Measurements from ENCODE around the gene KDM1A.

KDM1A gene

GRCh38 chr1:23013657-23014056, 5.6 kb upstream of the KDM1A start:
- no peak for DNase-seq (ENCODE audit: low spot score)

GRCh38 chr1:23018661-23019093, 591 bp upstream of the KDM1A start:
- peak; percentile 15 for DNase-seq (ENCODE audit: low spot score)

DNA sequence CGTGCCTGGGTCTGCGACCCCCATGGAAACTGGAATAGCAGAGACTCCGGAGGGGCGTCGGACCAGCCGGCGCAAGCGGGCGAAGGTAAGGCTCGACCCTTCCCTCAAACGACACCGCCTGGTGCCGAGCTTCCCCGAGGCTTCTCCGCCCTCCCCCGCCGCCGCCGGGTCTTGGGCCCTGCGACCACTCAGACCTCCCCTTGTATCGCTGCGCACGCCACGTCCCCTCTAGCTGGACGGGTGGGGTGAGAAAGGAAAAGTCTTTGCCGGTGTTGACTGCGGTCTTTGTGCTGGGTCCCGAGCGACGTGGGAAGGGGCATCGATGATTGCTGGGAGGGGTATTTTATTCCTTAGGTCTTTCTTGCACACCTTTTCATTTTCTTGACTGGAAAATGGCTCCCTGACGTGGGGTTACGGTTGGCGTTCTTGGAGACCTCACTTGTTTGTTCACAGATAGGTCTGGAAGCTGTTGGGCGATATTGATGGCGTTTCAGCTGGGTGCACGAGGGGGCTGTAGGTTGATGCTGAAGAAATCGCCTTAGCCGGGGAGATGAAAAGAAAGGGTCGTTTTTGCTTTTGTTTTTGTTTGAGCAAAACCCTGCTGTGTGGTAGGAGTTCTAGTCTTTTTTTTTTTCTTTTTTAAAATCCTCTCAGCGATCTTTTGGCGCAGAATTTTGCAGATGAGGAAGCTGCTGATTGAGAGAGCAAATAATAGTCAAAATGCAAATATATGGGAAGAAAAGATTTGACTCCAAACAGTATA, 776 bp downstream of the KDM1A start:
- peak; percentile 19 for DNase-seq (ENCODE audit: low spot score)

DNA sequence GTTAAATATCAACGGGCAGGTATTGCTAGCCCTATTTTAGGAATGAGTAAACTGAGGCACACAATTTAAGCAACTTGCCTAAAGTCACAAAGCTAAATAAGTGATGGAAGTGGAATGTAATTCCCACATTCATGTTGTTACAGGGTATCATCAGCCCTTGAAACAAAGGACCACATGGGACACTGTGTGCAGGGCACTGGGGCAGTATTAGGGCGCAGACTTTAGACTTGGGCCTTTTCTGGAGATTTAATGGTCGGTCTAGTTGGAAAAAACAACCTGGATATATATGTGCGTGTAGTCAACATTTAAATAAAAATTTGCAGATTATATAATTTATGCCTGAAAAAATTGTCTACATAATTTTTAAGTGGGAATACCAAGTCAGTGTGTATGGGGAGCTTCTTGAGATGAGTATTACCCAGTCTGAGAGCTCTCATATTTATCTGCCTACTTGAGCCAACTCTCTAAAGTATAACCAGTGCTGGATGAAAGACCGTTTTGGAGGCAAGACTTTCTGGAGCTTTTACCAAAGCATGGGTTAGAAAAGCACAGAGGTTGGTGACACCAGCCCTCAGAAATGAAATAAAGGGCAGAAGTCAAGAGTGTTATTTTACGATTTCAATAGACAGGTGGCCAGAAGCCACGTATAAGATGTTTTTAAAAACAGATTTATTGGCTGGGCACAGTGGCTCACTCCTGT, 1.6 kb downstream of the KDM1A start:
- DNase-seq (ENCODE audit: low spot score), result peak; percentile 13

- no peak for DNase-seq (ENCODE audit: low spot score)
Measured at GRCh38 chr1:23021834-23022233, 2.6 kb downstream of the KDM1A start.

DNA sequence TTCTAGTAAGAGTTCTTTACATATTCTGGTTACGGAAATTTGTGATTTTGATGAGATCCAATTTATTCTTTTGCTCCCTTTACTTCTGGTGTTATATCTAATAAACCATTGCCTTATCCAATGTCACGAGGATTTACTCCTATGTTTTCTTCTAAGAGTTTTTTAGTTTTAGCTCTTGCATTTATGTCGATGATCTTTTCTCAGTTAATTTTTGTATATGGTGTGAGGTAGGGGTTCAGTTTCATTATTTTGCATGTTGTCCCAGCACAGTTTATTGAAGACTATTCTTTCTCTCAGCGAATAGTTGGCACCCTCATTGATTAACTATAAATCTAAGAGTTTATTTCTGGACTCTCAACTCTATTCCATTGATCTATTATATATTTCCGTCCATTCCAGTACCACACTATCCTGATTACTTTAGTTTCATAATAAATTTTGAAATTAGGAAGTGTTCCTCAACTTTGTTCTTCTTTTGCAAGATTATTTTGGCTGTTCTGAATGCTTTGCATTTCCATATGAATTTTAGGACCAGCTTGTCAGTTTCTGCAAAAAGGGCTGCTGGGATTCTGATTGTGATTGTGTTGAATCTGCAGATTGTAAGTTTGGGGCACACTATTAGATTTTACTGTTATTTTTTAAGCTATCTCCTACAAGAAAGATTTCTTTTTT, 4.0 kb downstream of the KDM1A start:
- DNase-seq (ENCODE audit: low spot score), result no peak

DNA sequence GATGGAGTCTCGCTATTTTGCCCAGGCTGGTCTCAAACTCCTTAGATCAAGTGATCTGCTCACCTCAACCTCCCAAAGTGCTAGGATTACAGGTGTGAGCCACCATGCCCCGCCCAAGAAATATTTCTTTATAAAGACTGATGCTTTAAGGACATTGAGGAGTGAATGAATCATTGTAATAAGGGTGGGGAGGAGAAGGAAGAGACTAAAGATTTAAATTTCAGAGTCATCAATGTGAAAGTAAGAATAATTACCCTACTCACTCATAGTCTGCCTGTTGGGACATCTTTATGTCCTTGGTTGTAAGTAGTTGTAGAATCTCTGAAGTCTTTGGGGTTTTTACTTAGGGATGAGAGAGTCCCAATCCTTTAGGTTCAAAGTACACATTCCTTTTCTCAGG, 7.3 kb downstream of the KDM1A start:
- DNase-seq (ENCODE audit: low spot score), result no peak

GRCh38 chr1:23027352-23027907, 8.2 kb downstream of the KDM1A start:
- DNase-seq (ENCODE audit: low spot score), result no peak

DNA sequence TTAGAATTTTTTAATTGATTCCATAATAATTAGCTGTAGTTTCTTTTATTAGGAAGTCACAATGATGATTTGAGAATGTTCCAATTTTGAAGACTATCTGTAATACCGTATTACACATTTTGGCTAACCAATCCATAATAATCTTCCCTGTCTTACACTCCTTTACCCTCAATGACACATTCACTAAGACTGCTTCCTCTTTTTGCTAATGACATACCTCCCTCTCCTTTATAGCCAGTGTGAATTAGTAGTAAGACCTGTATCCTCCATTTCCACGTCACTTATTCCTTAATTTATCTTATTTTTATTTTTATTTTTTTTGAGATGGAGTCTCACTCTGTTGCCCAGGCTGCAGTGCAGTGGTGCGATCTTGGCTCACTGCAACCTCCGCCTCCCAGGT, 10.1 kb downstream of the KDM1A start:
- no peak for DNase-seq (ENCODE audit: low spot score)

- DNase-seq (ENCODE audit: low spot score), result no peak
Measured at GRCh38 chr1:23035823-23036452, 16.7 kb downstream of the KDM1A start.

DNA sequence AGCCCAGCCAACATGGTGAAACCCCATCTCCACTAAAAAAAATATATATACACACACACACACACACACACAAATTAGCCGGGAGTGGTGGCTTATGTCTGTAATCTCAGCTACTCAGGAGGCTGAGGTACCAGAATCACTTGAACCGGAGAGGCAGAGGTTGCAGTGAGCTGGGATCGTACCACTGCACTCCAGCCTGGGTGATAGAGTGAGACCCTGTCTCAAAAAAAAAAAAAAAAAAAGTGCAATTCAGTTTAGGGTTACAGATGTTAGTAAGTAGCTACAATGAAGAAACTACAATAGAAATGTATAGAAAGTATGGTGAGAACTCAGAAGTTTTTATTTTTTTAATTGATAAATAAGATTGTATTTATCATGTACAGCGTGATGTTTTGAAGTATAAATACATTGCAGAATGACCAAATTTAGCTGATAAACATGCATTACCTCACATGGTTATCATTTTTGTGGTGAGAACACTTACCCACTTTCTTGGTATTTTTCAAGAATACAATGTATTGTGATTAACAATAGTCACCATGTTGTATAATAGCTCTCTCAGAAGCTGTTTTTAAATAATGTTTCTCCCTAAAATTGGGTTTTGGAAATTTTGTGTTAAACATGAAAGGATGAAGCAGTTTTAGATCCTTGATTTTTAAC, 17.9 kb downstream of the KDM1A start:
- DNase-seq (ENCODE audit: low spot score), result no peak

- DNase-seq (ENCODE audit: low spot score), result no peak
Measured at GRCh38 chr1:23039308-23039826, 20.1 kb downstream of the KDM1A start.

DNA sequence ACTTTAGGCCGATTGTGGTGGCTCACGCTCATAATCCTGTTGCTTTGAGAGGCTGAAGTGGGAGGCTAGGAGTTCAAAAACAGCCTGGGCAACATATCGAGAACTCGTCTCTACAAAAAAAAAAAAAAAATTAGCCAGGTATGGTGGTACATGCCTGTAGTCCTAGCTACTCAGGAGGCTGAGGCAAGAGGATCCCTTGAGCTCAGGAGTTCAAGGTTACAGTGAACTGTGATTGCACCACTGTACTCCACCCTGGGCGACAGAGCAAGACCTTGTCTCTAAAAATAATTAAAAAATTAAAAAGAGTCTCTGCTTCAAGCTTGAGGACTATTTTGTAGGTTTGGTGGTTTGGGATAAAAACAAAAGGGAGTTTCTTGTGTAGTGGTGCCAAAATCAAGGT, 21.2 kb downstream of the KDM1A start:
- no peak for DNase-seq (ENCODE audit: low spot score)

GRCh38 chr1:23044035-23044434, 24.8 kb downstream of the KDM1A start:
- no peak for DNase-seq (ENCODE audit: low spot score)

GRCh38 chr1:23050201-23050600, 30.9 kb downstream of the KDM1A start:
- no peak for DNase-seq (ENCODE audit: low spot score)

DNA sequence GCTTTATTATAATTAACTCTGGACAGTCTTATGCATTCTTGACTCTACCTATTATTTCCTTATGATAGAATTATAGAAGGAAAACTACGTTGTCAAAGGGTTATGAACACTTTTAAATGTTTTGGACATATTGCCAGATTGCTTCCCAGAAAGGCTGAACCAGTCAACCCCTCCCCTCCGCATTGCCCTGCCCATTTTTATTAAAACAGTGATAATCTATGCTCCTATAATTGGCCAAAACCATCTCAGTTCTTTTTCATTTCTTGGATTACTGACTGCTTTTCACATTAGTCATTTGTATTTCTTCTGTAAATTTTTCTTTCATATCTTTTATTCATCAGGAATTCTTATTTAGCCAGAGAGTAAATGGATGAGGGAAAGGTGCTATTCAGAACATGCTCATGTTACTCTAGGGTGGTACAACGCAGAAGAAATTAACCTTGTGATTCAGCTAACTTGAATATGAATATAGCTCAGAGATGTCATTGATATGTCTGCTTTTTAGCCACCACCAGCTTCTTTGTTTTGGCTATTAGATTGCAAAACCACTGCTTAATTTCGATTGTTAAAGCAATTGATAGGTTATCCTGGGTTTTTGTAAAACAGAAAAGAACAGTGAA, 32.1 kb downstream of the KDM1A start:
- DNase-seq (ENCODE audit: low spot score), result no peak

DNA sequence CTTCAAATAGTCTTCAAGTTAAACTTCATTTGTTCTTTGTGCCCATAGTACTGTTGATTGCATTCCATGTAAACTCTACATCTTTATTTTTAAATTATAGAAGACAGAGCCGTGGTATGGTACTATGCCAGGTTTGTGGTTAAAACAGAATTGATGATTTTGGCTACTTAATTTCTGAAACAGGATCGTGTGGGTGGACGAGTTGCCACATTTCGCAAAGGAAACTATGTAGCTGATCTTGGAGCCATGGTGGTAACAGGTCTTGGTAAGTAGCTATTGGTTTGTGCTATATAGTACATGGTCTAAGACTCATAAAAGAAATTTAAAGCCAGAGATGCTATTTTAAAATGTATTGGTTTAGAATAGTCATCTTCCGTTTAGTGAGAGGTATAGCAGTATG, 38.0 kb downstream of the KDM1A start:
- no peak for DNase-seq (ENCODE audit: low spot score)

DNA sequence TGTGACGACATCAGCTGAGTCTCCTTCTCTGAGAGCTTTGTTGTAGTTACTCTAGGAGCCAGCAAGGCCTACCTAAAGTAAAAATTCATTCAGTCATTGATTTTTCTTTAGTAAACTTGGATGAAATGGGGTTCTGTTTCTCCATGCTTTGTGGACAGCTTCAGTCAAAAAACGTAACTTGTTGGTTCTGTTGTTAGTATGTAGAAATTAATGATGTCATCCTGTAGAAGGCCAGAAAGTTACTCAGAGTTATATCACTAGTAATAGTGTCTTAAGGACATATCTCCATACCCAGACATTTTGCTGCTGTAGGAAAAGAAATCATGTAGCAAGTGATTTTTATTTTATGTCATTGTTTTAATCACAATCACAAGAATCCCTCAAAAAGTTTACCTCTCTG, 43.0 kb downstream of the KDM1A start:
- no peak for DNase-seq (ENCODE audit: low spot score)

DNA sequence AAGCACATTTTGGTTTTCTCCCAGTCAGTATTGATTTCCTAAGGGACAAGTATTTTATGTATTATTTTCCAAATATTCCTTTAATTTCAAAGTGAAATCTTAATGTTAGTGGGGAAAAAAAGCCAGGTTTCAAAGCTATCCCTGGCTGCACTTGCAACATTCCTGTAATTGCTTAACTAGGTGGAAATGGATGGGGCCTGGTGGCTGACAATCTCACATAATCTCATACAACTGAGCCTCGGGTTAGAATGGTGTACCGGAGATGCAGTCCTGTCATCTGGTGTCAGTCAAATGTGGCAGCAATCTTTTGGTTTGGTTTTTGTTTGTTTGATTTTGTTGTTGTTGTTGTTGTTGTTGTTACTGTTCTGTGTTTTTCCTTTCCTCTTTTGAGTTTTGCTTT, 46.1 kb downstream of the KDM1A start:
- DNase-seq (ENCODE audit: low spot score), result no peak

- DNase-seq (ENCODE audit: low spot score), result no peak
Measured at GRCh38 chr1:23066075-23066474, 46.8 kb downstream of the KDM1A start.

- DNase-seq (ENCODE audit: low spot score), result no peak
Measured at GRCh38 chr1:23069149-23069548, 49.9 kb downstream of the KDM1A start.
